HEK293 (cell line): Measurements from ENCODE around the gene CD2BP2.
A peak's percentile ranks its signal among the peaks of the same experiment; 100 is the strongest.

ENCODE experiments used
- CTCF ChIA-PET: fragments of 350-600 bp; formaldehyde crosslinking; extraction: SDS; loops from one replicate; lab custom pipeline; 2021; ENCODE audit warnings: antibody characterized with exemption; lab: Yijun Ruan, JAX
- POLR2A ChIA-PET: fragments of 300-600 bp; formaldehyde crosslinking; extraction: SDS; loops from one replicate; lab custom pipeline; 2020; ENCODE audit warnings: antibody characterized with exemption, inconsistent platforms; lab: Yijun Ruan, JAX
- H3K27ac ChIP-seq: fragments of 200-500 bp; sonication (Bioruptor generic); 2 replicates; pipeline ENCODE4 v1.5.1; 2014; ENCODE audit warnings: low read depth, low read length, control low read depth, inconsistent platforms; ENCODE audit errors: extremely low read depth
- H3K36me3 ChIP-seq, 2 experiments: fragments of 200-500 bp in 1 of 2; sonication (Bioruptor generic) in 1 of 2; 1 replicate in 1 of 2; 2 replicates in 1 of 2; pipeline ENCODE4 v1.5.1; 2014 to 2017; ENCODE audit warnings: inconsistent platforms in 2 of 2, low read length in 2 of 2; ENCODE audit not compliant: control insufficient read depth in 2 of 2, insufficient read depth in 1 of 2
- H3K4me1 ChIP-seq: fragments of 200-500 bp; sonication (Bioruptor generic); 2 replicates; pipeline ENCODE4 v1.5.1; 2014; ENCODE audit warnings: mild to moderate bottlenecking, low read length, inconsistent platforms; ENCODE audit not compliant: control insufficient read depth, insufficient read depth
- H3K4me3 ChIP-seq: 2 replicates; pipeline ENCODE4 v1.5.1; 2011; ENCODE audit warnings: low read depth, mild to moderate bottlenecking, control low read depth, low read length, moderate library complexity
- H3K9me3 ChIP-seq: fragments of 200-500 bp; sonication (Bioruptor generic); 2 replicates; pipeline ENCODE4 v1.5.1; 2014; ENCODE audit warnings: low read depth, low read length, inconsistent platforms; ENCODE audit not compliant: control insufficient read depth, insufficient read depth
- CTCF ChIP-seq: fragments of 450-650 bp; formaldehyde crosslinking; IDR thresholded peaks from 2 replicates; pipeline ENCODE4 v1.5.1; 2016; ENCODE audit warnings: missing biosample characterization, missing genetic modification characterization
- EGR2 ChIP-seq: fragments of 450-650 bp; formaldehyde crosslinking; IDR thresholded peaks from 2 replicates; pipeline ENCODE4 v1.5.1; 2016; ENCODE audit warnings: low read depth, missing biosample characterization, missing genetic modification characterization
- GLI2 ChIP-seq: fragments of 450-650 bp; formaldehyde crosslinking; IDR thresholded peaks from 2 replicates; pipeline ENCODE4; 2017; ENCODE audit warnings: missing biosample characterization, missing genetic modification characterization, low read depth, borderline replicate concordance
- HOXD13 ChIP-seq: sonication (generic); formaldehyde crosslinking; IDR thresholded peaks from 2 replicates; pipeline ENCODE4 v1.8.0; 2022; ENCODE audit warnings: missing genetic modification reagents, borderline replicate concordance
- IKZF3 ChIP-seq: fragments of 450-650 bp; IDR thresholded peaks from 2 replicates; pipeline ENCODE4 v1.5.0; 2018; ENCODE audit warnings: missing biosample characterization, mild to moderate bottlenecking, missing genetic modification characterization, moderate library complexity
- KLF1 ChIP-seq: fragments of 450-650 bp; formaldehyde crosslinking; IDR thresholded peaks from 2 replicates; pipeline ENCODE4 v1.5.1; 2016; ENCODE audit warnings: missing biosample characterization, missing genetic modification characterization
- PRDM1 ChIP-seq: fragments of 450-650 bp; formaldehyde crosslinking; IDR thresholded peaks from 2 replicates; pipeline ENCODE4; 2016; ENCODE audit warnings: missing biosample characterization, missing genetic modification characterization
- WT1 ChIP-seq: fragments of 450-650 bp; formaldehyde crosslinking; IDR thresholded peaks from 2 replicates; pipeline ENCODE4 v1.5.1; 2016; ENCODE audit warnings: missing biosample characterization, missing genetic modification characterization
- ZBTB49 ChIP-seq: fragments of 450-650 bp; formaldehyde crosslinking; IDR thresholded peaks from 2 replicates; pipeline ENCODE4 v1.5.1; 2016; ENCODE audit warnings: missing biosample characterization, missing genetic modification characterization, low read depth
- ZNF16 ChIP-seq: fragments of 450-650 bp; formaldehyde crosslinking; IDR thresholded peaks from 2 replicates; pipeline ENCODE4 v1.5.1; 2016; ENCODE audit warnings: low read depth, missing biosample characterization, missing genetic modification characterization
- ZNF221 ChIP-seq: fragments of 450-650 bp; formaldehyde crosslinking; IDR thresholded peaks from 2 replicates; pipeline ENCODE4 v1.5.1; 2017; ENCODE audit warnings: missing biosample characterization, missing genetic modification characterization, borderline replicate concordance
- ZNF529 ChIP-seq: fragments of 450-650 bp; formaldehyde crosslinking; IDR thresholded peaks from 2 replicates; pipeline ENCODE4 v1.5.1; 2017; ENCODE audit warnings: missing genetic modification characterization, missing biosample characterization; ENCODE audit not compliant: insufficient replicate concordance
- ZNF544 ChIP-seq: fragments of 450-650 bp; formaldehyde crosslinking; IDR thresholded peaks from 2 replicates; pipeline ENCODE4 v1.5.0; 2017; ENCODE audit warnings: missing biosample characterization, missing genetic modification characterization
- ZSCAN30 ChIP-seq: fragments of 450-650 bp; IDR thresholded peaks from 2 replicates; pipeline ENCODE4 v1.5.1; 2018; ENCODE audit warnings: missing biosample characterization, mild to moderate bottlenecking, missing genetic modification characterization, moderate library complexity
- ZSCAN5A ChIP-seq: fragments of 450-650 bp; formaldehyde crosslinking; IDR thresholded peaks from 2 replicates; pipeline ENCODE4 v1.5.1; 2016; ENCODE audit warnings: missing biosample characterization, missing genetic modification characterization

CD2BP2 gene

GRCh38 chr16:30354423-30355143 is 525 bp downstream of the CD2BP2 start (continued):
- TF ChIP-seq GLI2 (tag by site-specific recombination), result no peak
- no peak for TF ChIP-seq KLF1 (tag by site-specific recombination)
- TF ChIP-seq ZNF544 (tag by site-specific recombination), result no peak
- TF ChIP-seq ZNF221 (tag by site-specific recombination), result no peak

GRCh38 chr16:30353438-30354129 is 1.5 kb downstream of the CD2BP2 start:
- no peaks in the 10 kb centered on the region for H3K9me3 ChIP-seq
- TF ChIP-seq WT1 (tag by site-specific recombination) (no peak), IKZF3 (no peak)
- TF ChIP-seq, all 188 proteins: peak for 0
- no peaks in the 10 kb centered on the region for H3K4me1 ChIP-seq
- ChIA-PET POLR2A (interaction anchor here (0.9 to 4.5 kb wide), 7 partner anchors 12 to 64 kb away, joined by 3 to 60 read pairs (median 5); partner anchors contain the start of gene TBC1D10B), CTCF (interaction anchor here (0.6 to 1.6 kb wide), 4 partner anchors 15 to 331 kb away, joined by 3 to 6 read pairs (median 4); no protein-coding TSS in a partner anchor)
- H3K4me3 ChIP-seq, result peak overlapping the region; percentile 95
- H3K36me3 ChIP-seq, result peaks cover 5 to 69% of the 10 kb centered on the region in 2 experiments; a peak in 2 of 3 replicates
- H3K27ac ChIP-seq, result no peak overlapping the region

- no peak overlapping the region for H3K4me3 ChIP-seq
- peaks cover 5 to 60% of the 10 kb centered on the region in 2 experiments; a peak in 2 of 3 replicates for H3K36me3 ChIP-seq
- POLR2A ChIA-PET, result interaction anchor here (0.7 to 1.4 kb wide), 4 partner anchors 17 to 596 kb away, joined by 3 to 6 read pairs (median 3); partner anchors contain the start of gene ORAI3
- no peaks in the 10 kb centered on the region for H3K4me1 ChIP-seq
- no peaks in the 10 kb centered on the region for H3K9me3 ChIP-seq
- H3K27ac ChIP-seq, result peak overlapping the region; percentile 18; the same call in 1 of the 2 replicates
- TF ChIP-seq CTCF (tag by site-specific recombination) (peak; percentile 36; the same call in 1 of the 2 replicates), ZNF529 (no peak), PRDM1 (no peak), ZSCAN30 (tag by site-specific recombination) (no peak), ZSCAN5A (tag by site-specific recombination) (no peak), ZNF16 (no peak), HOXD13 (no peak), ZBTB49 (no peak), EGR2 (tag by site-specific recombination) (0 out of 2 replicates have a peak, but pooled peaks have one; percentile 7)
- CTCF ChIA-PET, result interaction anchor here (0.6 to 1.6 kb wide), 2 partner anchors 57 to 331 kb away, joined by 3 to 6 read pairs; no protein-coding TSS in a partner anchor
Measured at GRCh38 chr16:30352488-30353401, 2.4 kb downstream of the CD2BP2 start.
